Measurements from ENCODE around the gene OS9.
A peak's percentile ranks its signal among the peaks of the same experiment; 100 is the strongest.

OS9 gene

GRCh38 chr12:57719777-57720605, 26.1 kb downstream of the OS9 start:
- H3K27ac ChIP-seq (ENCODE audit: extremely low read depth, low read depth, low read length): no peak overlapping the region
- TF ChIP-seq ZBTB11 (tag by site-specific recombination; conservative IDR thresholded peaks at IDR 0.05; ENCODE audit: low read depth) (no peak), ZBTB6 (tag by site-specific recombination; IDR thresholded peaks at IDR 0.05) (no peak), ZBTB20 (tag by site-specific recombination; IDR thresholded peaks at IDR 0.05) (no peak), ZNF223 (tag by site-specific recombination; IDR thresholded peaks at IDR 0.05) (no peak), ZNF26 (tag by site-specific recombination; IDR thresholded peaks at IDR 0.05) (no peak), ZNF544 (tag by site-specific recombination; IDR thresholded peaks at IDR 0.05) (no peak), ZNF202 (tag by site-specific recombination; IDR thresholded peaks at IDR 0.05; ENCODE audit: borderline replicate concordance) (no peak), ZNF280D (tag by site-specific recombination; IDR thresholded peaks at IDR 0.05) (no peak), SP2 (tag by site-specific recombination; IDR thresholded peaks at IDR 0.05) (no peak)
- no peaks in the 10 kb centered on the region for H3K9me3 ChIP-seq (ENCODE audit: control insufficient read depth, insufficient read depth, low read depth, low read length)
- H3K4me3 ChIP-seq (ENCODE audit: low read depth, low read length): no peak overlapping the region
- ChIA-PET POLR2A (no interaction called here), CTCF (interaction anchor here (0.6 kb wide), 2 partner anchors 103 to 199 kb away, joined by 3 to 4 read pairs; no protein-coding TSS in a partner anchor)
- H3K36me3 ChIP-seq (ENCODE audit: control insufficient read depth in 2 of 2, insufficient read depth in 1 of 2, low read length in 2 of 2): peaks cover 8 to 62% of the 10 kb centered on the region in 2 experiments; a peak in 2 of 3 replicates
- no peaks in the 10 kb centered on the region for H3K4me1 ChIP-seq (ENCODE audit: control insufficient read depth, insufficient read depth, low read length)

GRCh38 chr12:57720606-57721595, 27.0 kb downstream of the OS9 start:
- H3K9me3 ChIP-seq (ENCODE audit: control insufficient read depth, insufficient read depth, low read depth, low read length): no peaks in the 10 kb centered on the region
- no peak overlapping the region for H3K4me3 ChIP-seq (ENCODE audit: low read depth, low read length)
- POLR2A ChIA-PET: no interaction called here
- no peaks in the 10 kb centered on the region for H3K4me1 ChIP-seq (ENCODE audit: control insufficient read depth, insufficient read depth, low read length)
- H3K36me3 ChIP-seq (ENCODE audit: control insufficient read depth in 2 of 2, insufficient read depth in 1 of 2, low read length in 2 of 2): peaks cover 8 to 56% of the 10 kb centered on the region in 2 experiments; a peak in 2 of 3 replicates
- TF ChIP-seq ZNF664 (tag by site-specific recombination; IDR thresholded peaks at IDR 0.05) (no peak), ZFP3 (tag by site-specific recombination; IDR thresholded peaks at IDR 0.05; ENCODE audit: low read depth) (no peak), HIC1 (tag by site-specific recombination; IDR thresholded peaks at IDR 0.05) (no peak), ZNF324 (tag by site-specific recombination; IDR thresholded peaks at IDR 0.05) (no peak), CTCF (tag by site-specific recombination; IDR thresholded peaks at IDR 0.05) (0 out of 2 replicates have a peak, but pooled peaks have one; percentile 21)
- H3K27ac ChIP-seq (ENCODE audit: extremely low read depth, low read depth, low read length): no peak overlapping the region
- CTCF ChIA-PET: interaction anchor here (0.6 kb wide), 2 partner anchors 39 to 200 kb away, joined by 3 to 4 read pairs; no protein-coding TSS in a partner anchor

All from HEK293 (cell line).